HEK293 (cell line): ENCODE data around the gene KDM4B.
A peak's percentile ranks its signal among the peaks of the same experiment; 100 is the strongest.

Source experiments
- CTCF ChIA-PET: fragments of 350-600 bp; formaldehyde crosslinking; extraction: SDS; loops from one replicate; lab custom pipeline; 2021; ENCODE audit warnings: antibody characterized with exemption; lab: Yijun Ruan, JAX
- POLR2A ChIA-PET: fragments of 300-600 bp; formaldehyde crosslinking; extraction: SDS; loops from one replicate; lab custom pipeline; 2020; ENCODE audit warnings: antibody characterized with exemption, inconsistent platforms; lab: Yijun Ruan, JAX
- H3K27ac ChIP-seq: fragments of 200-500 bp; sonication (Bioruptor generic); 2 replicates; pipeline ENCODE4 v1.5.1; 2014; ENCODE audit warnings: low read depth, low read length, control low read depth, inconsistent platforms; ENCODE audit errors: extremely low read depth
- H3K36me3 ChIP-seq, 2 experiments: fragments of 200-500 bp in 1 of 2; sonication (Bioruptor generic) in 1 of 2; 1 replicate in 1 of 2; 2 replicates in 1 of 2; pipeline ENCODE4 v1.5.1; 2014 to 2017; ENCODE audit warnings: inconsistent platforms in 2 of 2, low read length in 2 of 2; ENCODE audit not compliant: control insufficient read depth in 2 of 2, insufficient read depth in 1 of 2
- H3K4me1 ChIP-seq: fragments of 200-500 bp; sonication (Bioruptor generic); 2 replicates; pipeline ENCODE4 v1.5.1; 2014; ENCODE audit warnings: mild to moderate bottlenecking, low read length, inconsistent platforms; ENCODE audit not compliant: control insufficient read depth, insufficient read depth
- H3K4me3 ChIP-seq: 2 replicates; pipeline ENCODE4 v1.5.1; 2011; ENCODE audit warnings: low read depth, mild to moderate bottlenecking, control low read depth, low read length, moderate library complexity
- H3K9me3 ChIP-seq: fragments of 200-500 bp; sonication (Bioruptor generic); 2 replicates; pipeline ENCODE4 v1.5.1; 2014; ENCODE audit warnings: low read depth, low read length, inconsistent platforms; ENCODE audit not compliant: control insufficient read depth, insufficient read depth
- FEZF1 ChIP-seq: fragments of 450-650 bp; formaldehyde crosslinking; IDR thresholded peaks from 2 replicates; pipeline ENCODE4 v1.5.1; 2016; ENCODE audit warnings: missing biosample characterization, missing genetic modification characterization
- IKZF3 ChIP-seq: fragments of 450-650 bp; IDR thresholded peaks from 2 replicates; pipeline ENCODE4 v1.5.0; 2018; ENCODE audit warnings: missing biosample characterization, mild to moderate bottlenecking, missing genetic modification characterization, moderate library complexity
- PATZ1 ChIP-seq: fragments of 450-650 bp; formaldehyde crosslinking; IDR thresholded peaks from 2 replicates; pipeline ENCODE4 v1.5.1; 2016; ENCODE audit warnings: missing biosample characterization, missing genetic modification characterization
- PRDM10 ChIP-seq: fragments of 450-650 bp; formaldehyde crosslinking; IDR thresholded peaks from 2 replicates; pipeline ENCODE4 v1.5.1; 2016; ENCODE audit warnings: missing biosample characterization, missing genetic modification characterization
- REST ChIP-seq: fragments of 450-650 bp; formaldehyde crosslinking; IDR thresholded peaks from 2 replicates; pipeline ENCODE4 v1.5.1; 2016; ENCODE audit warnings: missing biosample characterization, missing genetic modification characterization
- SP7 ChIP-seq: fragments of 450-650 bp; formaldehyde crosslinking; IDR thresholded peaks from 2 replicates; pipeline ENCODE4 v1.5.1; 2016; ENCODE audit warnings: missing biosample characterization, missing genetic modification characterization
- ZBTB1 ChIP-seq: fragments of 450-650 bp; formaldehyde crosslinking; IDR thresholded peaks from 2 replicates; pipeline ENCODE4 v1.5.1; 2016; ENCODE audit warnings: missing biosample characterization, missing genetic modification characterization
- ZBTB49 ChIP-seq: fragments of 450-650 bp; formaldehyde crosslinking; IDR thresholded peaks from 2 replicates; pipeline ENCODE4 v1.5.1; 2016; ENCODE audit warnings: missing biosample characterization, missing genetic modification characterization, low read depth
- ZEB2 ChIP-seq: fragments of 450-650 bp; formaldehyde crosslinking; IDR thresholded peaks from 2 replicates; pipeline ENCODE4 v1.5.1; 2016; ENCODE audit warnings: missing biosample characterization, missing genetic modification characterization
- ZIC2 ChIP-seq: fragments of 450-650 bp; formaldehyde crosslinking; IDR thresholded peaks from 2 replicates; pipeline ENCODE4 v1.5.1; 2016; ENCODE audit warnings: missing biosample characterization, missing genetic modification characterization
- ZNF133 ChIP-seq: fragments of 450-650 bp; formaldehyde crosslinking; IDR thresholded peaks from 2 replicates; pipeline ENCODE4 v1.5.1; 2016; ENCODE audit warnings: missing biosample characterization, missing genetic modification characterization
- ZNF202 ChIP-seq: fragments of 450-650 bp; formaldehyde crosslinking; IDR thresholded peaks from 2 replicates; pipeline ENCODE4 v1.5.1; 2016; ENCODE audit warnings: missing biosample characterization, missing genetic modification characterization, borderline replicate concordance
- ZNF211 ChIP-seq: fragments of 450-650 bp; formaldehyde crosslinking; IDR thresholded peaks from 2 replicates; pipeline ENCODE4 v1.5.1; 2016; ENCODE audit warnings: low read depth, missing biosample characterization, missing genetic modification characterization
- ZNF302 ChIP-seq: fragments of 450-650 bp; formaldehyde crosslinking; IDR thresholded peaks from 2 replicates; pipeline ENCODE4 v1.5.1; 2016; ENCODE audit warnings: missing biosample characterization, missing genetic modification characterization, low read depth
- ZNF350 ChIP-seq: fragments of 450-650 bp; formaldehyde crosslinking; IDR thresholded peaks from 2 replicates; pipeline ENCODE4 v1.5.0; 2017; ENCODE audit warnings: missing biosample characterization, mild to moderate bottlenecking, missing genetic modification characterization
- ZNF366 ChIP-seq: fragments of 450-650 bp; formaldehyde crosslinking; conservative IDR thresholded peaks from 2 replicates; pipeline ENCODE4 v1.5.1; 2016; ENCODE audit warnings: missing biosample characterization, missing genetic modification characterization
- ZNF585B ChIP-seq: fragments of 450-650 bp; formaldehyde crosslinking; IDR thresholded peaks from 2 replicates; pipeline ENCODE4 v1.5.1; 2016; ENCODE audit warnings: missing biosample characterization, missing genetic modification characterization
- ZNF623 ChIP-seq: fragments of 450-650 bp; formaldehyde crosslinking; IDR thresholded peaks from 2 replicates; pipeline ENCODE4 v1.5.1; 2016; ENCODE audit warnings: missing biosample characterization, missing genetic modification characterization
- ZNF629 ChIP-seq: fragments of 450-650 bp; formaldehyde crosslinking; IDR thresholded peaks from 2 replicates; pipeline ENCODE4 v1.5.1; 2017; ENCODE audit warnings: missing biosample characterization, missing genetic modification characterization
- ZNF785 ChIP-seq: fragments of 450-650 bp; formaldehyde crosslinking; IDR thresholded peaks from 2 replicates; pipeline ENCODE4 v1.5.1; 2016; ENCODE audit warnings: missing biosample characterization, missing genetic modification characterization

Gene KDM4B

GRCh38 chr19:5125797-5126497 lies 157.0 kb downstream of the KDM4B start (continued):
- TF ChIP-seq IKZF3 (tag by site-specific recombination) (no peak), ZIC2 (tag by site-specific recombination) (peak; percentile 88), SP7 (tag by site-specific recombination) (no peak), ZBTB1 (tag by site-specific recombination) (no peak), ZNF623 (tag by site-specific recombination) (no peak), ZNF211 (no peak), ZNF629 (tag by site-specific recombination) (no peak), ZNF133 (no peak), PRDM10 (tag by site-specific recombination) (no peak), ZNF302 (tag by site-specific recombination) (no peak), ZEB2 (tag by site-specific recombination) (no peak)

GRCh38 chr19:5126498-5127223 lies 157.7 kb downstream of the KDM4B start:
- ChIA-PET CTCF (no interaction called here), POLR2A (no interaction called here)
- Histone ChIP-seq H3K4me1 (no peaks in the 10 kb centered on the region; the same call in 1 of the 2 replicates), H3K9me3 (no peaks in the 10 kb centered on the region), H3K4me3 (no peak overlapping the region), H3K36me3 (peaks cover 0 to 16% of the 10 kb centered on the region in 2 experiments; a peak in 1 of 3 replicates), H3K27ac (no peak overlapping the region)
- TF ChIP-seq ZNF366 (tag by site-specific recombination) (no peak), FEZF1 (no peak), PATZ1 (tag by site-specific recombination) (no peak), ZNF202 (tag by site-specific recombination) (no peak), ZBTB49 (tag by site-specific recombination) (no peak), ZNF785 (no peak), ZNF585B (tag by site-specific recombination) (no peak), ZNF350 (no peak), REST (tag by site-specific recombination) (no peak)
